ENCODE measurements around the gene NFIB. TPM values are rescaled to one million over a fixed set of nuclear protein-coding genes. Genes with fewer than 3 reads are reported as not detected.

The NFIB gene
- total RNA-seq, 1 donor from 2014 or later, result 124 TPM

- no peak for DNase-seq
These were observed 71.7 kb downstream of the NFIB start for GRCh38 chr9:14242150-14242805.

GRCh38 chr9:14240537-14240936, 73.4 kb downstream of the NFIB start:
- no peak for DNase-seq

GRCh38 chr9:14238518-14238917, 75.4 kb downstream of the NFIB start:
- DNase-seq, result no peak

GRCh38 chr9:14238079-14238478, 75.9 kb downstream of the NFIB start:
- DNase-seq, result no peak

GRCh38 chr9:14236591-14236990, 77.3 kb downstream of the NFIB start:
- DNase-seq, result no peak

GRCh38 chr9:14232111-14232510, 81.8 kb downstream of the NFIB start:
- no peak for DNase-seq

GRCh38 chr9:14231196-14231990, 82.5 kb downstream of the NFIB start:
- DNase-seq, result no peak

GRCh38 chr9:14228602-14229001, 85.3 kb downstream of the NFIB start:
- no peak for DNase-seq

GRCh38 chr9:14226855-14227532, 86.9 kb downstream of the NFIB start:
- no peak for DNase-seq

- DNase-seq, result no peak
These were observed 90.9 kb downstream of the NFIB start for GRCh38 chr9:14223081-14223480.

GRCh38 chr9:14222149-14222835, 91.6 kb downstream of the NFIB start:
- no peak for DNase-seq

GRCh38 chr9:14221558-14221957, 92.4 kb downstream of the NFIB start:
- no peak for DNase-seq

GRCh38 chr9:14221119-14221518, 92.8 kb downstream of the NFIB start:
- no peak for DNase-seq

- no peak for DNase-seq
These were observed 93.7 kb downstream of the NFIB start for GRCh38 chr9:14220256-14220655.

- DNase-seq, result no peak
These were observed 94.1 kb downstream of the NFIB start for GRCh38 chr9:14219850-14220249.

GRCh38 chr9:14218253-14218652, 95.7 kb downstream of the NFIB start:
- DNase-seq, result no peak

GRCh38 chr9:14216612-14217194, 97.2 kb downstream of the NFIB start:
- no peak for DNase-seq

GRCh38 chr9:14215614-14216013, 98.3 kb downstream of the NFIB start:
- no peak for DNase-seq

- no peak for DNase-seq
These were observed 99.2 kb downstream of the NFIB start for GRCh38 chr9:14214693-14215092.

GRCh38 chr9:14214065-14214684, 99.8 kb downstream of the NFIB start:
- DNase-seq, result no peak

- DNase-seq, result no peak
These were observed 100.4 kb downstream of the NFIB start for GRCh38 chr9:14213504-14213903.

All from skin of body (tissue), 2 donors.